ENCODE results near the gene BIRC5.
A peak's percentile ranks its signal among the peaks of the same experiment; 100 is the strongest.
"Not testable (repeated sequence)": the region's sequence is repeated elsewhere in the genome, so short reads cannot be mapped to it uniquely, and the experiment has no call there.

The BIRC5 gene

DNA sequence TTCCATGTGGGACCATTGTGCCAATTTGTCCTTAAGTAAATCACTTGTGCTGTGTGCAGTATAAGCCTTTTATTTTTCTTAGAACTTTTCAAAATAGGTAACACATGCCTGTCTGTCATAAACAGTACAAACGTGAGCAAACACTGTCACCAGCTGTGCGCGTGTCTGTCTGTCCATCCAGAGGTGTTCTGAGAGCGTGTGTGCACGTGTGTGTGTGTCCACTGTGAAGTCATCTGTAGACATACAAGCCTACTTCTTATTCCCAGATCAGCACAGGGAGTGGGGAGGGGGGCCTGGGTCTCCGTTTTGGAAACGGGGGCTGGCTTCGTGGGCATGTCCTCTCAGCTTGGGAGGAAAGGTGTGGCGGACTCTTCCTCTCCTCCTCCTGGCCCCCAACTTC is 26.8 kb downstream of the BIRC5 start:
- no peak for DNase-seq

DNA sequence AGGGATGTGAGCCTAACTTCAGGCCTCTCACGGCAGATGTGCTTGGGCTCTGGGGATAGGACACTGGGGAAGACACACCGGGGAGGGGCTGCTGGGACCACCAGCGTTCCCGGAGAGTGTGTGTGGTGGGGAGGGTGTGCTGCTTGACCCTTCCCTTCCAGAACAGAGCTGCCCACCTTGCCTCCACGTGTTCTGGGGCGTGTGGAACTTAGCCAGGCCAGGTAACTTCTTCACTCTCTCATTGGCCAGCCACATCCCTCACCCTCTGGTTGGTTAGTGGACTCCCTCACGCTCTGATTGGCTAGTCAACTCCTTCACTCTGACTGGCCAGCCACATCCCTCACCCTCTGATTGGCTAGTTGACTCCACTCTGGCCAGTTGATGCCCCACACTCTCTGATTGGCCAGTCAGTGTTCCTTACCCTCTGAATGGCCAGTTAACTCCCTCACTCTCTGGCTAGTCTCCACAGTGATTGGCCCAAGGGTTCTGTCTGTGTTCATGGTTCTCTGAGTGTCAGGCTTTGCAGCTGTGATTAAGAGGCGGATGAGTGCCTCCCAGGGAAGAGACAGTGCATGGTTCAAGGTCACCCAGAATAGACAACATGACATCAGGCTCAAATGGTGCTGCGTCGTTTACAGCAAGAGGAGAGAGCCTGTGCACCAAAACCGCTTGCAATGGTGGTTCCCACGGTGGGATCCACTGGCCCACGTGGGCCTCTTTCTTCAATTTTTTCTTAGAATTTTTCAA is 27.4 kb downstream of the BIRC5 start:
- no peak for DNase-seq

DNA sequence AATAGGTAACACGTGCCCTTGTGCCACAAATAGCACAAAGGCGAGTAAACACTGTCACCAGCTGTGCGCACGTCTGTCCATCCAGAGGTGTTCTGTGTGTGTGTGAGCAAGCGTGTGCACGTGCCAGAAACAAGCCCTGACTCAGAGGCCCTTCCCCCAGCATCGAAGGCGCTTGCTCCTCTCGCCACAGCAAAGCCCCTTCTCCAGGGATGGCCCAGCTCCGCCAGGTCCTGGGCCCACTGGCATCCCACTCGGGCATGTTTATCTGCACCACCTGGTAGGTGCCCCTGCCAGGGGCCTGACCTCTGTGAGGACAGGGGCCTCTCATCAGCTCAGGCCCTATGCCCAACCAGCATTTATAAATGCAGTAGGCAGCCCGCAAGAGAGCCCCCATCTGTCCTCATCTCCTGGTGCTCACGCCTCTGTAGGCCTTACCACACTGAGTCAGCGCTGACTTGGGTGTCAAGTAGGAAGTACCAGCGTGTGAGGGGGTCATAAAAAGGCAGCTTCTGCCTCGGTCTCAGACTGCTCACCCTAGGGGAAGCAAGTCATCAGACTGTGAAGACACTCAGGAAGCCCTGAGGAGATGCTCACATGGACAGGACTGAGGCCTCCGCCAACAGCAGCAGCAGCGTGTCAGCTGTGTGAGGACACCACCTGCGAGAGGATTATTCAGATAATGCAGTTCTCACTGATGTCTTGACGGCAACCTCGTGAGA is 28.1 kb downstream of the BIRC5 start:
- no peak for DNase-seq

DNA sequence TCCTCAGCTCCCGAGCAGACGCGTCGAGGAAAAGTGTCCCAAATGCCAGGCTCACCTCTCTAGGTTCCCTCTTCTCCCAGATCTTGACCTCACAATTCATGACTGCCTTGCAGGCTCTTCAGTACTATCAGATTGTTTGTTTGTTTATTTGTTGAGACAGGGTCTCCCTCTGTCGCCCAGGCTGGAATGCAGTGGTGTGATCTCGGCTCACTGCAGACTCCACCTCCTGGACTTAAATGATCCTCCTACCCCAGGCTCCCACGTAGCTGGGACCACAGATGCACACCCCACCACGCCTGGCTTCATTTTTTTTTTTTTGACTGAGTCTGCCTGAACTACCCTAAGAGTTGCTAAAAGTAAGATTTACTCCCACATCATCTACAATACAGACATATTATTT is 33.3 kb downstream of the BIRC5 start:
- no peak for DNase-seq

DNA sequence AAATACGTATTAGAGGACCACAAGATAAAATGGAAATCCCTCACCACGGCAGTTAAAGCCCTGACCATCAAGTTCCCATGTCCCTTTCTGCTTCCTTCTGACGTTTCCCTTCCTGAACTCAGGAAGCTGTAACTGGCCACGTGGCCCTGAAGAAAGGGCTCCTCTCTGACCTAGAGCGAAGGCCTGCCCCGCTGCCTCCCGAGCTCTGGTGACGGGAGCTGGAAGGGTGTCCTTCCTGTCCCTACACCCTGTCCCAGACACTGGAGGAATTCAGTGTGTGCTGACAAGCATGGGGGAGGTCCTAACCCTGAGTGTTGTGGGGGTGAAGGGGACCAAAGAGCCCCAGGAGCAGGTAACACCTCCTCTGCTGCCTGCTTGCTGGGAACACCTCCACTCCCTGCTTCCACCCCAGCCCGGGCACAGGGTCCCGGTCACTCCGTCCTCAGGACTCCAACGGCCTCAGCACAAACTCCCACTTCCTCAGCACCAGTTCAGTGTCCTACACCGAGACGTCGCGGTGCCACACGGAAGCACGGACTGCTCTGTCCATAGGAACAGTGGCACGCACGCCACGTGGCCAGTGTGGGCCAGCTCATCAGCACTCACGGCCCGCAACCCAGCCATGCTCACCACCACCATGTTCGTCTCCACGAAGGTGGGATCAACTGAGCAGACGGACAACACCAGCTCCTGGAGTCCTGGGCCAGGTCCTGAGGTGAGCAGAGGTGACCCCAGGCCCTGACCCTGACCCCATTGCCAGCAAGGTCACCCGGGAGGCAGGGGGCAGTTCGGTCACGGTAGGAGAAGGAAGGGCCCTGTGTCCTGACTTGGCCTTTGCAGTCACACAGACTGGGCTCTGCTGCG is 34.2 kb downstream of the BIRC5 start:
- DNase-seq: no peak

DNA sequence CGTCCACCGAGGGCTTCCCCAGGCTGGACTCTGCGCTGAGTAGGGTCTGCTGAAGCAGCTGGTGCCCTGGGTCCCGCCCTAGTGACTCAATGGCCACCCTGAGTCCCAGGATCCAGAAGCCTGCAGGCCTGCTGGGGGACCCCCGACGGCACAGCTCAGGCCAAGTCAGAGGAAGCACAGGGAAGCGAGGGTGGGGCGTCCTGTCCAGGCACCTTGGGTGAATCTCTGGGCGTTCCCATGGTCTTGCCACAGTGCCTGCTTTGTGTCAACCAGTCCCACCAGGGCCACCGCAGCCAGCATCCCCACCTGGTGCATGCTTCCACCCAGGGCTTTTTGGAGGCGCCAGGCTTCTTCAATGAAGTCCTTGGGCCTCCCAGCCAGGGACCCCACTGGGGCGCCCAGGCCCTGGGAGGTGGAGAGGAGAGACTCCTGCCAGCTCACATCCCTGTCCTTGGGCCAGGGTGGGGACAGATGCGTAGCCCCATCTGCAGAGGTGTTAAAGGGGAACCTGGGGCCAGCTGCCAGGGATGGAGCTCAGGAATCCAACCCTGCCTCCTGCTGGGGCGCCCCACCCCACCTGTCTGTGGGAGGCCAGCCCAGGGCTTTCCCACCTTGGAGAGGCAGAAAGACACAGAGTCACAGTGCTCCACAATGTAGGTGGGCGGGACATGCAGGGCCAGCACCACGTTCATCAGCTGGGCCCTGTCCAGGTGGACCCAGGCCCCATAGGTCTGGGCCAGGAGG is 35.2 kb downstream of the BIRC5 start:
- no peak for DNase-seq

DNA sequence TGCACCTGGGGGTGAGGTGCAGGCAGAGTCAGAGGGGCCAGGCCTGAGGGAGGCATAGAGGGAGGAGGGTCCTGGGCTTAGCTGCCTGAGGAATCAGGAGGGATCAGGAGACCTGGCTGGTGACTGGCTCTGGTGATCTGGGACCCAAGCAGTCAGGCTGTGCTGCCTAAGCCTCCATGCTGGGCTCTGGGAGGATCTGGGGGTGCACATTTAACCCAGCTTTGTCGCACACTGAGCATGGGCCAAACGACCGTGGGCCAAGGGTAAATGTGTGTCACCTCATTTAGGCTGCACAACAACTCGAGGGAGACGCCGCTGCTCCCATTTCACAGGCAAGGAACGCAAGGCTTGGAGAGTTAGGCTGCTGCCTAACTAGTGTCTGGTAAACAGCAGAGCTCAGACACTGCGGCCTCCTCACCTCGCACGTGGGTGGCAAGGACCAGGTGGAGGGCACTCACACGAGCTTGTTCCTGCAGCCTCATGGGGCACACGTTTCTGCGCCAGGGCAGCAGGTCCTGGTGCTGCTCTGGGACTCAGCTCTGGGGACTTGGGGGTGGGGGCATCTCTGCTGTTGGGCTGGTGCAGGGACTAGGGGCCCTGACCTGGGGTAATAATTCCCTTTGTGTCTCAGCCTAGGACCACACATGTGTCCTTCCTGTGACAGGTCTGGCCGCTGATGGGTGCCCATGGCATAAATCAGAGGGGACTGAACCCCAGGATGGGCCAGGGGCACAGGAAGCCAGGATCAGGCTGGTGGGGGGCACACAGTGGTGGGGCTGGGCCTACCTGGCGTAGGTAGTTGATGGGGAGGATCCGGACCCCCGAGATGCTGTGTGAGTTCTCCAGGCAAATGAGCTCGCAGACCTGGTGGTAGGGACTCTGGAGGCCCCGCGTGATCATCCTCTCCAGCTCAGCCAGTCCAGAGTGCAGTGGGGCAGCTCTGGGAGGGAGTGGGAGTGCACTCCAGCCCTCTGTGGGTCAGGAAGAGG is 36.1 kb downstream of the BIRC5 start:
- no peak for DNase-seq

DNA sequence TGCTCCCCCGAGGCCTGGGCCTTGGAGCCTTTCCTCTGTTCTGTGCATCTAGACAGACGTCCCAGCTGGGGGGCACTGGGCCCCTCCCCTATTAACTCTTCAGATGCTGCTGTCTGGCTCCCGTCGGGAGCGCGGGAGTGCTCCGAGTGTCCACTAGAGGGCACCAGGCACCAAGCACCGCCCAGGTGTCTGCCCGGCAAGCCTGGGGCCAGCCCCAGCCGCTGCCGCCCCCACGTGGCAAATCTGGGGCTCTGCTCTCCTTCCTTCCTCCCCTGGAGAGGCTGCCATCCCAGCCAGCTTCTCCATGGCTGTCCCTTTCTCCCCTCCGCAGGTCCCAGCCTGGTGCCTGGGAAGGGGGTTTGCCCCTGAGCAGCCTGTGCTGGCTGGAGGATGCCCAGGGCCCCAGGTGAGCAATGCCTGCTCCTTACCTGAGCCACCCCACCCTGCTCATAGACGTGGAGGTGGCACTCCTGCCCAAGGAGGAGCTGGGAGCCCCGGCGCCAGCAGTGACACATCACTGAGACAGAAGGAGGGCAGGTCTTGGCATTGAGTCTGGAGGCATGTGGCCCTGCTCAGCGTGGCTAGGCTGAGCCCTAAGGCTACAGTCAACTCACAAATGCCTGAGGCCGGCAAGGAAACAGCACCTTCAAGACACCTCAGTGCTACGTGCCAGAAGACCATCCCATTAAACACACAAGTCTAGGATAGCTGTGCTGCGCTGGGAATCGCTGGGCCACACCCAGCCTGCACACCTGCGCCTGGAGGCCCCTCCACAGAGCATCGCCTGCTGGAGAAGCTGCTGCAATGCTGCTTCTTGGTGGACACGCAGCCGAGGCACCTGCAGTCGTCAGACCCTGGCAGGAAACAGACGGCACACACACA is 37.1 kb downstream of the BIRC5 start:
- peak; percentile 81 to 95 for DNase-seq

DNA sequence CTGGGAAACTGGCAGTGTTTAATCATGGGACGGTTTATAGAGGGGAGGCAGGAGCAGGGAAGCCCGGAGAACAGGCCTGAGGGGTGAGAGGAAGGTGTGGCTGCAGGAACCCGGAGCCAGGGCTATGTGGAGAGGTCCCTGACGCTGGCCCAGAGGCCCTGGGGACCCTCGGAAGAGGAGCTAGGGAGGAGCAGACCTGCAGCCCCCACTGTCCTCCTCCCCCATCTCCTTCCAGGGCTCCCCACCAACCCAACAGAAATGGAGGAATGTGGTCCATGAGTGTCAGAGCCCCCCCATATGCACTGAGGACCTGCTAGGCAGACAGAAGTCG is 37.7 kb downstream of the BIRC5 start:
- no peak for DNase-seq

DNA sequence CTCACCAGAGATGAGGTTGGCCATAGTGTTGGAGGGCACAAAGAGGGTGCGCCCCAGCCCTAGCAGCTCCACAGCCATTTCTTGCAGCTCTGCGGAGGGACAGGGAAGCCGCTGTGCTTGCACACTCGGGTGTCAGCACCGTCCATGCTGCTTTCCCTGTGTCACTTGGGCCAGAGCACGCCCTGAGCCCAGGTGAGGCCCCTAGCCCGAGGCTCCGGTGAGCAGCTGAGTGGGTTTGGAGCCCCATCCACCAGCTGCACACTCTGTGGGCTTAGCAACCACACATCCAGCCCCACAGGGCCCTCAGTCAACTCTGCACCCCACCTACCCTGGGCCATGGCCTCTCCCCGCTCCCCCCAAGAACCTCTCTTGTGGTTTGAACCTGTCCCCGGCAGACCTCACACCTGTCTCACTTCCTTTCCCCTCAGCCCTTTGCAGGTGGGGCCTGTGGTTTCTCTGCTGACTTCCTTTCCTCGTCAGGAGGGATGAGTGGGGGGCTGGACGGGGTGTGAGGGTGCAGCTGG is 38.1 kb downstream of the BIRC5 start:
- DNase-seq: no peak

DNA sequence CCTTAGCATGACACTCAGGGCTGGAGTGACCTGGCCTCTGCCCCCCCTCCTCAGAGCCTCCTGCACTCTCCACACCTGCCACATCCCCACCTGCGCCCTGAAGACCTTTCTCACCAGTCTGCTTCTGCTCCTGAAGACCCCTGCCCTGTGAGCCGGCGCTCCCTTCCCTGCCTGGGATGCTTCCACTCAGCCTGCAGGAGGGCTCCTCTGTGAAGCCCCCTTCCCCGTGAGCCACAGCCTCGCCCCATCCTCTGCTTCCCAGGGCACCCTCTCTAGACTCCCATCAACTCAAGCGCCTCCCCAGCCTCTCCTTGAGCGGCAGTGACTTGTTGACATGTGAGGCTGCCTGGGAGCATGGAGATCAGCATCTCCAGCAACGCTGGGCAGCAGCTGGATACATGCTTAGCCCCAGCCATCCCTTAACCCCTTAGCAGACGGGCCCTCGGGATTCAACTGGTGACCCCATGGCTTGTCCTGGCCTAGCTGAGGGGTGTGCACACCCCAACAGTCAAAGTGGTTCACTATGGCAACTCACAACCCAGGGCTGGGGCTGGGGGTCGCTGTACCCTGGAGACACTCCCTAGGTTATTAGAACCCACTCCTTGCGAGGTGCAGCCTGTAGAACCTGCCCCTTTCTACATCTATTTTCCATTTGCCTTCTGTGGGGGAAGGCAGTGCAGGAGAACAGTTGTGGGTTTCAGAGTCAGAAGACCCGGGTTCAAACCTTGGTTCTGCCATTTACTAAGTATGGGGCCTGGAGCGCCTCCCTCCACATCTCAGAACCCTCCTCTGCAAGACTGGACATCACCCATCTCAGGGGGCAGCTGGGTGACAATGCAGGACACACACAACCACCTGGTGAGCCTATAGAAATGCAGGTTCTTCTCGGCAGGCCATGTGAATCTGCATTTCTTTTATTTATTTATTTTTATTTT is 38.9 kb downstream of the BIRC5 start:
- DNase-seq: no peak

DNA sequence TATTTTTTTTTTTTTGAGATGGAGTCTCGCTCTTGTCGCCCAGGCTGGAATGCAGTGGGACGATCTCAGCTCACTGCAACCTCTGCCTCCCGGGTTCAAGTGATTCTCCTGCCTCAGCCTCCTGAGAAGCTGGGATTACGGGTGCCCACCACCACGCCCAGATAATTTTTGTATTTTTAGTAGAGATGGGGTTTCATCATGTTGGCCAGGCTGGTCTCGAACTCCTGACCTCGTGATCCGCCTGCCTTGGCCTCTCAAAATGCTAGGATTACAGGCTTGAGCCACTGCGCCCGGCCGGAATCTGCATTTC is 39.5 kb downstream of the BIRC5 start:
- not testable (repeated sequence) for DNase-seq

DNA sequence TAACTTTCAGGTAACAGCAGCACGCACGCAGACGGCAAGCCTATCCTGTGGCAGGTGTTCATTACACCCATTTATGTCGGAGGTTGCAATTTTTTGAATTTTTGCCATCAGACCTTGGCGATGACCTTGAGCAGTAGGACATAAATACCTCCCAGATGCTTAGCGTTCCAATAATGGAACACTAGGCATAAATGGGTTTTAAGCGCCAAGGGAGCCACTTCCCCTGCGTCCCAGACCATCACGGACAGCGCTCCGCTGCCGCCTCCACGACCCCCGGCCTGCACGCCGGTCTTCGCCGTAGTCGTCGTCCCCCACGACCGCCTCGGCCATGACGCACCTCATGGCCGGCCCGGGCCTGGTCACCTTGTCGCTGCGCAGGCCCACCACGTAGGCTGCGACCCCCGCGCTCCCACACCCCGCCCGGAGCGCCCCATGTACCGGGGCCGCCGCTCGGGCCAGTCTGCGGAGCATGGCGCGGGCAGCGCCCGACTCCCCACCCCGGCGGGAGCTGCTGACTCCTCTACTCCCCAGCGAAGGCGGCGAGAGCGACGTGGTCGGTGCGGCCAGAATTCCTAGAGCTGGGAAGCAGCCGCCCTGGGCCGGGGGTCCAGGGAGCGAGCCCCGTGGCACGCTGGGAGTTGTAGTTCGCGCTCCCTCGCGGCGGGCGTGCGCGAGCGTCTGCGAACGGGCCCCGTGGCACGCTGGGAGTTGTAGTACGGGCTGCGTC is 40.1 kb downstream of the BIRC5 start:
- DNase-seq: peak; percentile 60 to 93

DNA sequence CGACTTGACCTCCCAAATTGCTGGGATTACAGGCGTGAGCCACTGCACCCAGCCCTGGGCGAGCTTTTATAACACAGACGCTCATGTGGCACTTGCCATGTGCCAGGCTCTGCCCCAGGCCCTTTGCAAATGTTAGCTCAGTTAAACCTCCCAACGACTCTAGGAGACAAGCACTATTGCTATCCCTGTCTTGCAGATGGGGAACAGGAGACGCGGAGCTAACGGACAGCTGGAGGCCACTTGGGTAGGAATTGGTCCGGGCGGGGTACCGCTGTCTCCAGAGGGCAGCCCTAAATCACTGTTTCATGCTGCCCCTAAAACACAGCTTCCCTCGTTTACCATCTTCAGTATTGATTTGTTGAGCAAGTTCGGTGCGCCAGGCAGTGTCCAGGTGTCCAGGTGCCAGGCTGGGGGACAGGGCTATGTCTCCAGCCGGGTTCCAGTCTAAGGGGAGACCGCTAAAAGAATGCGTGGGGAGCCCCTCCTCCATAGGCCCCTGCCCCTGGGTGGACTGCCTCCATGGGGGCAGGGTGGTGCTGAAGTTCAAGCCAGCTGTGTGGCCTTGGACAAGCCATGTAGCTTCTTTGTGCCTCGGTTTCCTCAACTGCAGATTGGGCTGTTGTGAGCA is 41.1 kb downstream of the BIRC5 start:
- no peak for DNase-seq

DNA sequence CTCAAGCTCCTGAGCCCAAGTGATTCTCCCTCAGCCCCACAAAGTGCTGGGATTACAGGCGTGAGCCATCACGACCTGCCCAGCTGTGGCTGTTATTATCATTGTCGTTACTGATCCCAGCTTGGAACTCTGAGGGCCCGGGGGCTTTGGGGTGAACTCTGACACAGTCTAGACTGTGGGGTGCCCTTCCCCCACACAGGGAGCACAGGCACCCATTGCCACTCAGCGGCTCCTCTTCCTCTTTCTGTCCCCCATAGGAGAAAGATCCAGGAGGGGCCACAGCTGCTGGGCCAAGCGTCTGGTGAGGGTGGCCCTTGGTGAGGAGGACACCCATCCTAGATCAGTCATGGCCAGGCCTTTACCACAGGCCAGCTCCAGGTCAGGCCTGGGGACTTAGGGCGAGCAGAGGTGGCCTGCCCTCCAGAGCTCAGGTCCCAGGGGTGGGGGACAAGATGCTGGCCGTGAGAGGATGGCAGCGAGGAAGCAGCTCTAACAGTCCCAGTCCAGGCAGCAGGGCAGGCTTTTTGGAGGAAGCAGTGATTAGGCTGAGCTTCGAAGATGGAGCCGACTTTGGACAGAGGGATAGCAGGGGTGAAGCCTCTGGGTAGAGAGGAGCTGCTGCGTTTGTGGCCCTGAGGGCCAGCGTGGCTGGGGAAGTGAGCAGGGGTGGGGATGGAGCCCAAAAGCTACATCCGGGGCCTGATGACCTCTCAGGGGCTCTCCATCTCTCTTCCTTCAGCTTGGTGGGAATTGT is 42.1 kb downstream of the BIRC5 start:
- no peak for DNase-seq

DNA sequence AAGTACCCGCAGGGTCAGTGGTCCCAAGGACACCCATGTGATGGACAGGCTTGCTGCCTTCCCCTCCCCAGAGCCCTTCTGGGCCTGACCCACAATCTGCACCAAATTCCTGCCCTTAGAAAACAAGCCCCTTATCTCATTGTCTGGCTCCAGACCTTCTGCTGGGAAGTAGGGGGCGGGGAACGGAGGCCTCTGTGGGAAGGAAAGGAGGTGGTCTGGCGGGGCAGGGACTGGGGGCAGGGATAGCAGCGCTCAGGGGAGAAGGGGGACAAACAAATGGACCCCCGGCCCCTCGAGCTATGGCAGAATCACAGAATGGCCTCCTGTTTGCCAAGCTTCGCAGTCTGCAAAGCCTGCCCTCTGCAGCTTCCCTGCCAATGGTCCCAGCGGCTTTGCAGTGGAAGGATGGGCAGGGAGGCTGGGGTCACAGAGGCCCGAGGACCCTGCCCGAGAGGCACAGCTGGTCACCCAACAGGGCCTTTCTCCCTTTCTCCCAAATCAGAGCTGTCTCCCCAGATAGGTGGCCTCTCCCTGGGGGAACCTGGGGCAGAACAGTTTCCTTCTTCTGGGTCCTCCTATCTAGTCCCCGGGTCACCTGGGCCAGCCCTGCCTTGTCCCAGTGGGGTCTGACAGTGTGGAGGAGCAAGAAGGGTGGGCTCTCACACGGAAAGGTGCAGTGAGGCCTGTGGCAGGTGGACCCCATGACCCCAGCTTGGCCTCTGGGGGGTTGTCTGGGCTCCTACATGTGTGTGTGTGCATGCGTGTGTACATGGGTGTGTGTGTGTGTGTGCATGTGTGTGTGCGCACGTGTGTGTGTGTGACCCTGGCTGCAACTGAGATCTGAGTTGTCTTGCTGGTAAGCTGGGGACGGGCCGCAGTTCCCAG is 42.9 kb downstream of the BIRC5 start:
- DNase-seq: no peak

Data from NCI-H446 (cell line).